Muscle of back (tissue), 11 donors: ENCODE results near the gene NRF1. TPM values are rescaled to one million over a fixed set of nuclear protein-coding genes. Genes with fewer than 3 reads are reported as not detected.
"Not testable (repeated sequence)": the region's sequence is repeated elsewhere in the genome, so short reads cannot be mapped to it uniquely, and the experiment has no call there.

Experiments
- DNase-seq, 3 donors: peaks; one replicate each; pipeline versions ENCODE4 v3.0.0 to v3.0.0-alpha.2; 2013
- polyA plus RNA-seq, 10 donors: library from polyadenylated mRNA; unstranded; fragments of 120-200 nt; gene quantifications; one replicate each; pipeline ENCODE4 v1.2.1, GENCODE V29; 2013; ENCODE audit not compliant: insufficient read length in 10 of 10

The NRF1 gene
- polyA plus RNA-seq, 10 donors: 11.1 to 17.3 (median 13.4) TPM

DNA sequence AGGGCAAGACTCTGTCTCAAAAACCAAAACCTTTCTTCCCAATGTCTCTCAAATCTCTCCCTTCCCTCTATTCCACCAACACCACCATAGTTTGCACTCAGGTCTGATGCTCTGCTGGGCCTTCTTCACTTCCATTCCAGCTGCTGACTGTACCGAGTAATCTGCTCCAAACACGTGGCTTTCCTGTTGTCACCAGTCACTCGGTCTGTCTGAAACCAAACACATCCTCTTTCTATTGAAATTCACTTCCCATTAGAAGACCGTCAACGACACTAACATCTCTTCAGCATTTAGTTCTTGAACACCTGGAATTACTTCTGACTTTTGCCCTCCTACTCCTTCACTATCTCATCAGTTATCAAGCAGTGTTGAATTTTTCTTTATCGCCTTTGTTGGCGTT is 4.7 kb upstream of the NRF1 start:
- DNase-seq: peak in 2 of 3 donors; percentile 14 to 36

DNA sequence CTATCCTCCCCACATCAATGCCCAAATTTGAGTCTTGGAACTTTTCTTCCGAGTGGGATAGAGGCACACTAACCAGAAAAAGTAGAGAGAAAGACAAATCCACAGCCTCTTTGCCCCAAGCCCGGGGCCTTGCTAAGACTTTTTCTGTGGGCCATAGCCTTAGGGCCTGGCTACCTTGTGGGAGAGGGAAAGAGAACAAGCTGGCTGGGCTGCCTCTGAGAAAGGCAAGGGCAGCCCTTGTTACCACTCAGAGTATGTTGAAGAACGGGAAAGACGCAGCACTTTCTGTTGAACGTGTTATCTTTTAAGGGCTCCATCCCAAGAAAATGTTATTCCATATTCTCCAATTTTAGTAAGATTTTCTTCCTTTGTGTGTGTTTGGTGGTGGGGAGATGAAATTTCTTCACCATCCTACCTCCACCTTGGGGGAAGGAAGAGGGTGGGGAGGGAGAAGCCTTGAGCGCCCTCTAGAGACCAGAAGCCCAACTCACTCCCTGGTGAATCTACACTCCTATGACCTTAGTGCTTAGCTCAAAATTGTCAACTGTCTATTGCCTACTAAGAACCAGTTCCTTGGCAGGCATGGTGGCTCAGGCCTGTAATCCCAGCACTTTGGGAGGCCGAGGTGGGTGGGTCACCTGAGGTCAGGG is 3.9 kb upstream of the NRF1 start:
- no peak for DNase-seq

DNA sequence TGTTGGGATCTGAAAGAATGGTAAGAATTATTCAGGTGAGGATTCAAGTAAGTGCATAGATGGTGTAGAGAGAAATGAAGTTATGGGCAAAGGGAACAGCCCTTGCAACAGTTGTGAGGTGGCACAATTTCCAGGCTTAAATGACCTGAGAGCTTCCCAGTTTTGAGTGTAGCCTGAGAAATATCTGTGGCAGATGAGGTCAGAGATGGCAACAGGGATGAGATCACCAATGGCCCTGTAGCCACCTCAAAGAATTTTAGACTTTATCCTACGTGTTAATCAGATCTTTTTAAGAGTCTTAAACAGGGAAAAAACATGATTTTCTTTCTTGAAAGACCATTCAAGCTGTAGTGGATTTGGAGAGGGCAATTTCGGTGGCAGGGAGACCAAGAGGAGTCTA is 1.9 kb upstream of the NRF1 start:
- no peak for DNase-seq

DNA sequence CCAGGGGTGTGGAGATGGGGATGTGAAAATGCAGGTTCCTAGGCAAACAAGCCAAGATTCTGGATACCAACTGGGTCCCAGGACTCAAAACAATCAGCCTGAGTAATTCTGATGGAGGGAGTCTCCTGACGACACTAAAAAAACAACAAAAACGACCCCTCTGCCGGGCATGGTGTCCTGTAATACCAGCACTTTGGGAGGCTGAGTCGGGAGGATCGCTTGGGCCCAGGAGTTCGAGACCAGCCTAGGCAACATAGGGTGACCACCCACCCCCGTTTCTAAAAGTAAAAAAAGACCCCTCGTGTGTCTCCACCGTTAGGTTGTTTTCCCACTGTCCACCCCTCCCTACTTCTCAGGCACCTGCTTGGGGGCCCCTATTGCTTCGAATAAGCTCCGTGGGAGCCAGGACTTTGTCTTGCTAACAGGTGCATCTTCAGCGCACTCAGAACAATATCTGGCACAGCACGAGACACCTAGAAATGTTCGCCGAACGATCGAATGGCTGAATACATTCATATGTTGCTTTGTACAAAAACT is 743 bp upstream of the NRF1 start:
- DNase-seq: no peak

DNA sequence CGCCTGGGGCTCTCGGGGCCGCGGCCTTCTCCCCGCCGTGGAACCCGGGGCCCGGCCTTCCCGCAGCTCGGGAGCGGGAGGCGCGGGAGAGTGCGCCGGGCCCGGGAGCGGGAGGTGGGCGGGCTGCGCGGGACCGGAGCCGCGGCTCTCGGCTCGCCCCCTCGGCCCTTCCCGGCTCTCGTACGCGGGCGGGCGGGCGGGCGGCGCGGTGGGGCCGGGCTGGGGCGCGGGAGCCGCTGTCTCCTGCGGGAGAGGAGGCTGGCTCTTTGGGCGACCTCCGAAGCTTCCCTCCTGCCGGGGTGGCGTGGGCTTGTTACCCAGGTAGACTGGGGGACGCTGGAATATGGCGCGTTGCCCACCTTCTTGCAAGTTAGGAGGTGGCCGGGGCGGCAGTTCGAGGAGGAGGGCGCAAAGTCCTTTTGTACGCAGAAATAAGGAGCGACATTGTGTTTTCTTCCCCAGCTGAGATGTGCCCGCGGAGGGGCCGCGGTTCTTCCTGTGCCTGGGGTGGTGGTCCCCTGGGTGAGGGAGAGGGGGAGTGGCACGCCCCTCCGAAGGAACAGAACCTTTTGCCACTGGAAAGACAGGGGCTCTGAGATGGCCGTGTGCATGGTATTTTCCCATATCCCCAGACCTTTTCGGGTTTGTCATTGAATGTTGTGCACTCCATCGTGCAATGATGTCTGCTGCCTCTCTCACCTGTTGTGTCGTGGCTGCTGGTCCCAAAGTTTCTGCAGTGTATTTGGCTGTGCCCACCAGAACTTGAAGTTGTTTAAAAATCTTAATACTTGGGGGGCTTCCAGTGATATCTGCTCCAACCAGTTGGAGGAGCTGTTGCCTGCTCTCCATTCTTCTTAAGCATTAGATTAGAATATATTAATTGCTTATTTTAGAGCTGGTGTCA is 844 bp downstream of the NRF1 start:
- peak; percentile 27 to 84 (median 55) for DNase-seq

DNA sequence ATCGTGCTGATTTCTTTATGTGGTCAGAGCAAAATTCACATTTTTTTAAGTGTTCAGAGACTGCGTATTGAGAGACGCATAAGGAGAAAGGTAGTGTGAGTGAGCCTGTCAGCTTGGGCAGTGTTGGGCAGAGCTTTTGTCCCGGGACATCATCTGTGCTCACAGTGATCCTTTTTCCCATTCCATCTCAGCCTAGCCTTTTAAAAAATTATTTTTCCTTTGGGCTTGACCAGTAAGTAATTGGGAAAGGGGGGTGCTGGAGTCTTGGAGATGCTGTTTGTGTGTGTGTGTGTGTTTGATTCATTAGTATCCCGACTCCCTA is 1.5 kb downstream of the NRF1 start:
- no peak for DNase-seq

DNA sequence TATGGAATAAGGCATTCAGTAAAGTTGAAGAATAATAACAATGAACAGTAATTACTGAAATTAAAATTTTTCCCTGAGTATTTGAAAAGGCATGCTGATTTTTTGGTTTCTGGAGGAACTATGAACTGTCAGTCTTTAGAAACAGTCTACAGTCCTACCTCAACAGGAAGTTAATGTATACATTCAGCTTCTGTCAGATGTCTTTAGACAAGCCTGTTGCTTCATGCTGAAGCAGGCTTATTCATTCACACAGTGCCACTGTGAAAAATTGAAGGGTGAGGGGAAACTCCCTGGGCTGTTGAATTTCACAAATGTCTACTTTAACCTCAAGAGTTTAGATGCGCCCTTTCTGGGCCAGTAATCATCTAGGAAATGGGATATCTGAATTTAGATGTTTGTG is 3.5 kb downstream of the NRF1 start:
- no peak for DNase-seq

DNA sequence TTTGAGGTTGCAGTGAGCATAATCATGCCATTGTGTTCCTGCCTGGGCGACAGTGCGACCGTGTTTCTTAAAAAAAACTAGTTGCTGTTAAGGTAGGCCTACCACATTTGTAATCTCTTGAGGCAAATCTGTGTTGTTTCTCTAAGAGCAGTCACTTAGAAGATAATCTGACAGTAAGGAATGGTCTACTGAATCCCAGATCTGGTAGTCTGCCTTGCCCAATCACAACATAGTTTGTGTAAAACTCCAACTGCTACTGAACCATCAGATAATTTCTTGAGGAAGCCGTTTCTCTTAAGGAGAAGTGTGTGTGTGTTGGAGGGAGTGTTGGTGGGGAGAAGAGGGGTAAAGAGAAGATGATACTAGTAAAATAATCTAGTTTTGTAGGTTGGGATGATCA is 5.0 kb downstream of the NRF1 start:
- no peak for DNase-seq

DNA sequence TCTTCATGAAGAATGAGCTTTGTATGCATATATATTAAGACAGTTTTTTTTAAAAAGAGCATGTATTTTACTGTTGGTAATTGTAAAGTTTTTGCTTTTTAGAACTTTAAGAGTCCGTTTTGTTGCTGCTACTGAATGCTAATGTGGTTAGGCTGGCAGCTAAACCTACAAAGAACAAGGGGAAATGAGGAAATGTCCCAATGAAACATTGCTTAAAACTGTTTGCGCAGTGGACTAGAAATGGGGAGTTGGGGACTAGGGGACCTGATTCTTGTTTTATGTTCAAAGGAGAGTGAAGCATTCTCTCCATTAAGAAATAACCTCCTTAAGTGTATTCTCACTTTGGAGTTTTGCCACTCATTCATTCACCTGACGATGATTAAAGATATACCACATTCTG is 5.7 kb downstream of the NRF1 start:
- DNase-seq: no peak

DNA sequence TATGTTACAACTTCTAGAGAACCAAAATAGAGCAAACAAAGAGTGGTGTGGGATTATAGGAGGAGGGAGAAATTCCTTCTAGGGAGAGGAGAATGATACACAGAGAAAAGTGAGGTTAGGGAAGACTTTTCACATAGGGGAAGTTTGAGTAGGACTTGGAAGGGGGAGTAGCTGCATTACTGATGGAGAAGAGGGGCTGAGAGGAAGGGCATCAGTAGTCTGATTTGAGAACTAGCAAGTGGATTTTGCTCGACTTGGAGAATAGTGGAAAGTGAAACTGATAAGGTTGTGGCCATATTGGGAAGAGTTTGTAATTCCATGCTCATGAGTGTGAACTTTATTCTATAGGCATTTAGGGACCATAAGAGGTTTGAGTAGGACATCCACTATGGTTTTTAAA is 6.1 kb downstream of the NRF1 start:
- no peak for DNase-seq

DNA sequence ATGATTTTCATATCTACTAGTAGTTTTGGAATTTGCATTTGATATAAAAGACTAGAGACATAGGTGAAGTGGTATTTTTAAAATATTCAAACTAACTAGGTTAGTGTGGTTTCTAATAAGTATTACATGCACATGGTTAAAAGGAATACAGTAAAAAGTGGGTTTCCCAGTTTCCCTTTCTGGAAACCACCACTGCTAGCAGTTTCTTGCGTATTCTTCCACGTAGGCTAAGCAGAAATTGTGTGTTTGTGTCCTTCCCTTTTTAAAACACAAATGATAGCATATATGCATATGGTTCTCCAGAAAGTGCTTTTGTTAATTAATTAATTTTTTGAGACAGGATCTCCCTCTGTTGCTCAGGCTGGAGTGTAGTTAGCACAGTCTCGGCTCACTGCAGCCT is 15.4 kb downstream of the NRF1 start:
- no peak for DNase-seq

DNA sequence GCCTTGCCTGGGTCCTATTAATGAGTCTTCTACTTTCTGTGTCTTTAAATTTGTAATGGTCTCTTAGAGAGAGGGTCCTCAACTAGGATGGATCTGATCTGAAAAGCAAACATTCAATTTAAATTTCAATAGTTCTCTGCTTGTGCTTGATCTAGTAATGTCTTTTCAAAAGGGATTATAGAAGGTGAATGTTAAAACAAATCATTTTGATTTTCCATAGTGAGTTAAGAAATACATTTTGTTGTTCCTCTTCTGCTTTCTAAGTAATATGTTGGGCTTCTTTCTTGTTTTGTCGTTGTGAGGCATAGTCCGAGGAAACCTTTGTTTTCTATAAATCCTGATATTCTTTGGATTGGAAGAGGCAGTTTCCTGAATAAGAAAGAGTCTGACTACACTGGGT is 18.8 kb downstream of the NRF1 start:
- DNase-seq: no peak

DNA sequence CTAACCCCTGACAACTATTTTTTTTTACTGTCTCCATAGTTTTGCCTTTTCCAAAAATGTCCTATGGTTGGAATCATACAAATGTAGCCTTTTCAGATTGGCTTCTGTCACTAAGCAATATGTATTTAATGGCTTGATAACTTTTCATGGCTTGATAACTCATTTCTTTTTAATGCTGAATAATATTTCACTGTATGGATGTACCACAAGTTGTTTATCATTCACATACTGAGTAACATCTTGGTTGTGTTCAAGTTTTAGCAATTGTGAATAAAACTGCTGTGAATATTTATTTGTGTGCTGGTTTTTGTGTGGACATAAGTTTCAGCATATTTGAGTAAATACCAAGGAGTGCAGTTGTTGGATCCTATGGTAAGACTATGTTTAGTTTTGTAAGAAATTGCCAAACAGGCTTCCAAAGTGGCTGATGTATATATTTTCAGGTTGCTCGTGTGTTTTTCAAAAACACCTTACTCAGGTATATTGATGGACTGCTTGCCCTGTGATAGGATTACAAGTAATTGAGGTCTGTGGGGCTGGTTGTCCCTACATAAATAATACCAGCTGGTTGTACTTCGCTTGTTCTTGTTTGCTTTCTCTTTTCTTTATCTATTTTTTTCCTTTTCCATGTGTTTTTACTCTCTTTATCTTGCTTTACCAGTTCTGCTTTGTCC is 23.0 kb downstream of the NRF1 start:
- no peak for DNase-seq

DNA sequence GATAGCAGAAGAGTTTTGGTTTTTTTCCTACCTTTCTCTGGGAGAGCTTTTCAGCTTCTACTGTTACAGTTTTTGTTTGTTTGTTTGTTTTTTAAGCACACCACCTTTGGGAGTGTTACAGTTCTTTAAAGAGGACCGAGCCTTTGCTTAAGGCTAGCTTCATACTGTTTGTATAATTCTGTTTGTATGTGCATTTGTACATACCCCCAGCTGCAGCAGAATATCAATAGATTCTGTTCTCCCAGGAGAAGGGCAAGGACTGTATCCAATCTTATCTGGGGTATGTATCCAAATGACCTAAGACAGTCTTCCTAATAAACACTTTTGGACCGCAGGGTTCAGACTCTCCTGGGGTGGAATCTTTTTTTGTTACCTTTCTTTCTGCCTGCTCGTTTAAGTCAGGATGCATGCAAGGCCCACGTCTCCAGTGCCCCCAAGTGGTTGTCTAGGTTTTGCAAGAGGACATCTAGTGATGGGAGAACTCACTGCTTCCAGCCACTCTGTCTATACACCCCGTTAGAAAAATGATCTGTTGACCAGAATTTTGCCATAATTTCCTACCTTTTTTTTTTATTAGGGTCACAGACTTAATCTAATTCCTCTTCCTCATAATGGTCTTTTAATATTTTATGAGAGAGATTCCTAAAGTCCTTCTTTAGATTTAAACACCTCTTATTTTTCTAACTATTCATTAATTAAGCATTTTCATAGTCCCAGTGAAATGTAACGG is 23.9 kb downstream of the NRF1 start:
- peak; percentile 49 to 75 (median 54) for DNase-seq

DNA sequence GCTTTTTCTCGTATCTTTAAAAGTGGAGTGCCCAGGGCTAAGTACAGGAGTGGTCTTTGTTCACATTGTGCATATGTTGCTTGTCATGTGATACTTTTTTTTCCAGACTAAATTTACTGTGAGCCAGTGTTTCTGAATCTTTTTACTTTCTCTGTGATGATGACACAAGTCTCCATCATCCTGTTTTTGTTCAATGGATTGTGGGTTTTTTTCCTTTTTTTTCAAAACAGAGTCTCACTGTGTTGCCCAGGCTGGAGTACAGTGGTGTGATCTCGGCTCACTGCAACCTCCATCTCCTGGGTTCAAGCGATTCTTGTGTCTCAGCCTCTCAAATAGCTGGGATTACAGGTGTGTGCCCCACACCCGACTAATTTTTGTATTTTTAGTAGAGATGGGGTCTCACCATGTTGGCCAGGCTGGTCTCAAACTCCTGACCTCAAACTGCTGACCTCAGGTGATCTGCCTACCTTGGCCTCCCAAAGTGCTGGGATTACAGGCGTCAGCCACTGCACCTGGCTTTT is 24.6 kb downstream of the NRF1 start:
- DNase-seq: not testable (repeated sequence)

DNA sequence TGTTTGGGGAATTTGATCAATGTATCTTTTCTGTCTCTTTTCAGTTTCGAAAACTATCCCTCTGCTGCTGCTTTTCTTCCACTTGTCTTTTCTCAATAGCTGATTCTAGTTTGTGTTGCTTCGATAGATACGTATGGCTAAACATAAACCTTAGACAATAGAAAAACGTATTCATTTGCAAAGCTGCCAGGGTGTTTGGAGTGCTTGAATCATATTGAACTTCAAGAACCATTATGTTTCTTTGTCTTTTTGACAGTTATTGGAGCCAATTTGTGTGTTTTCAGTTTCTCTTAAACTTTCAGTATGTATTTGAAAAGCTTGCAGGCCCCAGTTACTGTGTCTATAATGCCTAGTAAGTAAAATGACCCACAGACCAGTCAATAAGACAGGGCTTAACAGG is 25.1 kb downstream of the NRF1 start:
- DNase-seq: no peak

DNA sequence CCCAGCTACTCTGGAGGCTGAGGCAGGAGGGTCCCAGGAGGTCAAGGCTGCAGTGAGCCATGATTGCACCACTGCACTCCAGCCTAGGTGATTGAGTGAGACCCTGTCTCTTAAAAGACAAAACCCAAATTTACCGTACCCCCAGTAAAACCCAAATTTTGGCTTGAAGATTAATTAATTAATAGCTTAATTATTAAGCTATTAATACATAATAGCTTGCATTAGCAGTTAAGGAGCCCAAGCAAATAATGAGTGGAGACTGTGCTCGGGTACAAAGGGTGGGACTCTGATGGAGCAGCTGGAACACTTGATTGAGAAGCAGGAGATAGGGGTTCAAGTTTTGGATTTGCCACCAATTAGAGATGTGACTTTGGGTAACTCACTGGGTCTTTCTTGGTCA is 28.9 kb downstream of the NRF1 start:
- DNase-seq: no peak

DNA sequence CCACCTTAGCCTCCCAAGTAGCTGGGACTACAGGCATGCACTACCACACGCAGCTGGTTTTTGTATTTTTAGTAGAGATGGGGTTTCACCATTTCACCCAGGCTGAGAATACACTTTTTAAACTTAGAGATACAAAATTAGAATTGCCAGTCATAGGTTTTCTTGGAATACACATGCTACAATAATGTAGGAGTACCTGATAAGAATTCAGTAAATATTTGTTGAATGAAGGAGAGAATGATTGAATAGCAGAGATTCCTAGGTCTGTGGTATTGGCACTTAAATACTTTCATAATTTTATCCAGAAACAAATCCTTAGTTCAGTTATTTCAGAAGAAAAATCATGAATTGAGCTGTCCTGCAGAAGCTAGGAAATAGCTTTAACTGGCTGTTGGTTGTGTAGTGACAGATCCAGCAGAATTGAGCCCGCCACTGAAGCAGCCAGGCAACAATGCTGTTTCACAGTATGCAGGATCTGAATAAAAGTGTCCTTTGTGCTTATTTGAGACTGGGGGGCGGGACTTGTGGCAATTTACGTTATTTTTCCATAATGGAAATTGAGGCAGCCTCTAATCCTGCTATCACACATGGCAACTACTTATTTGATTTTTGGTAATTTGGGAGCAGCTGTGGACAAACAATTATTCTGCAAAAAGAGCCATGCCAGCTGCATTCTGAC is 31.5 kb downstream of the NRF1 start:
- no peak for DNase-seq

DNA sequence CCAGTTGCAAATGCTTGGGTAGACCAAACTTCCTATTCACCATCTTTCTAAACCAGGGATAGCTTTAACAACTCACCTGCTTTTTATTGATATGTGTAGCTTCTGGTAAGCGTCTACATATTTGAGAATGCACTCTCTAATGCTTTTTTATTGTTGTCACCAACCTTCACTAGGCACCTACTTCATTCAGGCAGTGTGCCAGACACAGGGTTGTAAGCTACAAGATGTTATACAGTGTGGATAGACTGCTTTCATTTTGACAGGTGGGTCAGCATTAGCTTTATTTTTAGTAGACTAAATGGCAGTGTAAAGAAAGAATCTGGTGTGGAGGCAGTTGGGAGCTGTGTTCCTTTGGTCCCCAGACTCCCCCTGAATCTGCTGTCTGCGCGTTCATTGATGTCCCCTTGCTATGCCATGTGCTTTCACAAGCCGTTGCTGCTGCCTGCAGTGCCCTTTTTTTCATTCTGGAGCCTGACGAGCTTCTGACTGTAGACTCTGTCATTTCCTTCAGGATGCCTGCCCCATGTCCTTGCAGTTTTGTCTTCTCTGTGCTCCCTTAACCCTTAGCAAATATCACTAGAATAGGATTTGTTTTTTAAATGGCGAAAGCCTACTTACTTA is 32.1 kb downstream of the NRF1 start:
- no peak for DNase-seq

DNA sequence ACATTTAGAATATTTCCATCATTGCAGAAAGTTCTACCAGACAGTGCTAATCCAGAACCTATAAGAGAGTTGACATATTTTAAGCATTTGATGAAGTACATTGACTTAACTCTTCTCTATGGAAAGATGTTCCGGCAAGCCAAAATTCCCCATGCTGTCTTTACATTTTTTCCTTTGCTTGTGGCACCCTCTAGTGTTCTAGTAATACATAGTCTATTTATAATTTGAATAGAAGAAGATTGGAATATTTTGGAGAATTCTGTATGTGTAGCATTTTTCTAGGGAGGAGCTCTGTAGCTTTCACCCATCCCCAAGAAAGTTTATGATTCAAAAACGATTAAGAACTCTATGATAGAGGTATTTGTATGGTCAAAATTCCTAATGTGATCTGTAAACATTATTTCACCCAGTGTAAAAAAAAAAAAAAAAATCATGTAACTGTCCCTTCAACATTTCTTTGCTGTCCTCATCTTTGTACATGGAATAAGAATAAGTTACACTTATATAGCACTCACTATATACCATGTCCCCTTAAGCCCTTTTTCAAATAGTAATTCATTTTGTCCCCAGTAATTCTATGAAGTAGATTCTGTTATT is 33.2 kb downstream of the NRF1 start:
- DNase-seq: peak; percentile 45 to 78 (median 67)
